Liver (tissue), 9 donors: ENCODE measurements around the gene PIH1D2. TPM values are rescaled to one million over a fixed set of nuclear protein-coding genes. Genes with fewer than 3 reads are reported as not detected.

ENCODE experiments used
- DNase-seq: peaks from one replicate; pipeline ENCODE4 v3.0.0-alpha.2; 2017; ENCODE audit warnings: low spot score
- H3K27ac ChIP-seq, 2 donors: one replicate each; pipeline ENCODE4 v1.7.0; 2013; ENCODE audit warnings: inconsistent platforms in 2 of 2, low read length in 2 of 2, control low read depth in 1 of 2, low read depth in 1 of 2, mild to moderate bottlenecking in 1 of 2
- H3K27me3 ChIP-seq, 4 donors: one replicate each; pipeline versions ENCODE4 v1.6.1 to v1.7.0; 2013; ENCODE audit warnings: low read length in 3 of 4, inconsistent platforms in 1 of 4, mild to moderate bottlenecking in 1 of 4, moderate library complexity in 1 of 4; ENCODE audit not compliant: control insufficient read depth in 4 of 4, insufficient read depth in 4 of 4
- H3K36me3 ChIP-seq, 4 donors: one replicate each; pipeline versions ENCODE4 v1.6.1 to v1.7.0; 2013; ENCODE audit warnings: low read length in 3 of 4, mild to moderate bottlenecking in 3 of 4, low read depth in 1 of 4, moderate library complexity in 1 of 4; ENCODE audit not compliant: control insufficient read depth in 4 of 4, insufficient read depth in 3 of 4
- H3K4me1 ChIP-seq, 4 donors: one replicate each; pipeline versions ENCODE4 v1.6.1 to v1.7.0; 2013; ENCODE audit warnings: low read length in 3 of 4, mild to moderate bottlenecking in 3 of 4, moderate library complexity in 1 of 4; ENCODE audit not compliant: control insufficient read depth in 4 of 4, insufficient read depth in 4 of 4
- H3K4me3 ChIP-seq, 3 donors: one replicate each; pipeline versions ENCODE4 v1.6.1 to v1.7.0; 2013; ENCODE audit warnings: low read length in 3 of 3, control low read depth in 1 of 3, low read depth in 1 of 3, mild to moderate bottlenecking in 1 of 3
- H3K9ac ChIP-seq, 2 donors: one replicate each; pipeline ENCODE4 v1.7.0; 2013; ENCODE audit warnings: low read length in 2 of 2, mild to moderate bottlenecking in 2 of 2, moderate library complexity in 2 of 2, control low read depth in 1 of 2, low read depth in 1 of 2
- H3K9me3 ChIP-seq, 4 donors: one replicate each; pipeline versions ENCODE4 v1.6.1 to v1.7.0; 2013; ENCODE audit warnings: low read length in 3 of 4; ENCODE audit not compliant: control insufficient read depth in 4 of 4
- ATF3 ChIP-seq: IDR thresholded peaks from 2 replicates; pipeline ENCODE4 v1.6.1; 2016; ENCODE audit warnings: antibody characterized with exemption
- EGR1 ChIP-seq, 2 donors: IDR thresholded peaks; 2 replicates each; pipeline ENCODE4 v1.6.1; 2016 to 2018; ENCODE audit warnings: antibody characterized with exemption in 2 of 2, low read depth in 2 of 2
- FOXA1 ChIP-seq: IDR thresholded peaks from 2 replicates; pipeline ENCODE4 v1.6.1; 2016; ENCODE audit warnings: antibody characterized with exemption
- FOXA2 ChIP-seq: IDR thresholded peaks from 2 replicates; pipeline ENCODE4 v1.6.1; 2016; ENCODE audit warnings: antibody characterized with exemption
- HNF4A ChIP-seq, 2 donors: conservative IDR thresholded peaks; 2 replicates each; pipeline ENCODE4 v1.6.1; 2016; ENCODE audit warnings: antibody characterized with exemption in 2 of 2, mild to moderate bottlenecking in 2 of 2
- JUND ChIP-seq, 2 donors: IDR thresholded peaks; 2 replicates each; pipeline ENCODE4 v1.6.1; 2016; ENCODE audit warnings: antibody characterized with exemption in 2 of 2
- RAD21 ChIP-seq, 2 donors: IDR thresholded peaks; 2 replicates each; pipeline ENCODE4 v1.6.1; 2016; ENCODE audit warnings: antibody characterized with exemption in 2 of 2, mild to moderate bottlenecking in 2 of 2
- REST ChIP-seq: IDR thresholded peaks from 2 replicates; pipeline ENCODE4 v1.6.1; 2016; ENCODE audit warnings: antibody characterized with exemption, mild to moderate bottlenecking
- SP1 ChIP-seq: IDR thresholded peaks from 2 replicates; pipeline ENCODE4 v1.6.1; 2018; ENCODE audit warnings: antibody characterized with exemption, mild to moderate bottlenecking
- TAF1 ChIP-seq: conservative IDR thresholded peaks from 2 replicates; pipeline ENCODE4 v1.6.1; 2016; ENCODE audit warnings: antibody characterized with exemption, mild to moderate bottlenecking
- polyA plus RNA-seq, 2 donors: library from polyadenylated mRNA; stranded (reverse) in 1 of 2; unstranded in 1 of 2; fragments of 200-250 nt in 1 of 2; fragments of >200 nt in 1 of 2; fragmentation: Nextera tagmentation in 1 of 2; extraction: Ambion mirVana in 1 of 2; gene quantifications; one replicate each; pipeline versions ENCODE4 v1.2.1 to v1.2.3, GENCODE V29; 2013 to 2015
- total RNA-seq, 2 donors: library from RNA; depleted of rRNA; stranded (reverse); fragments of >200 nt; gene quantifications; one replicate each; pipeline ENCODE4 v1.2.3, GENCODE V29; 2014
- TF ChIP-seq, protein P1 (sequence below): IDR thresholded peaks from 2 replicates; pipeline ENCODE4 v1.6.1; 2016; ENCODE audit warnings: antibody characterized with exemption
- TF ChIP-seq, protein P2 (sequence below): fragments of 150-350 bp; IDR thresholded peaks from 2 replicates; pipeline ENCODE4 v1.5.1; 2017; ENCODE audit warnings: improper control_type of control experiment, low read depth, low read length; ENCODE audit not compliant: missing input control
- donor health status: healthy.
- donor health status: healthy.
- donor health status: healthy.
- donor health status: healthy.
- donor health status: healthy.

Gene PIH1D2
- total and polyA plus RNA-seq, 4 donors: 0.25 to 0.52 (median 0.43) TPM

DNA sequence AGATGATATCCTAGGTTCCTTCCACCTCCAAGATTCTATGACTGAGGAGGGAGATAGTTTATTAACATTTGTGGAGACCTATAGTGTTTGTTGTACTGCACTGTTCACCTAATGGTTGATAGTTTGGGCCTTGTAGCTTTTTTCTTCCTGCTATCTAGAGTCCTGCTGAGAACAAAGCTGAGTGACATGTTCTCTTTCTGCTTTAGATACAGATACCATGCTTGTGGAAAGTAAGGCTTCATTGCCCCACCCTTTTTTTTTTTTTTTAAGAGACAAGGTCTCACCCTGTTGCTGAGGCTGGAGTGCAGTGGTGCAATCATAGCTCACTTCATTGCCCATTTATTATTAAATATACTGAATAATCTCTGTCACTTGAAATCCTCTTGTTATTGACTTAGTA, 36.3 kb downstream of the PIH1D2 start:
- peaks cover 1 to 43% (median 26%) of the 10 kb centered on the region in 4 donors for H3K36me3 ChIP-seq
- no peaks in the 10 kb centered on the region for H3K27me3 ChIP-seq

More for the DNA sequence above, 36.3 kb downstream of the PIH1D2 start:
- Histone ChIP-seq H3K9me3 (no peaks in the 10 kb centered on the region), H3K4me3 (no peak overlapping the region), H3K27ac (no peak overlapping the region), H3K4me1 (no peaks in the 10 kb centered on the region), H3K9ac (no peak overlapping the region)
- DNase-seq: no peak
- TF ChIP-seq SP1: no peak
- no peak for TF ChIP-seq HNF4A (conservative IDR thresholded peaks at IDR 0.05)
- TF ChIP-seq JUND (IDR thresholded peaks at IDR 0.05): no peak
- TF ChIP-seq, protein P1, sequence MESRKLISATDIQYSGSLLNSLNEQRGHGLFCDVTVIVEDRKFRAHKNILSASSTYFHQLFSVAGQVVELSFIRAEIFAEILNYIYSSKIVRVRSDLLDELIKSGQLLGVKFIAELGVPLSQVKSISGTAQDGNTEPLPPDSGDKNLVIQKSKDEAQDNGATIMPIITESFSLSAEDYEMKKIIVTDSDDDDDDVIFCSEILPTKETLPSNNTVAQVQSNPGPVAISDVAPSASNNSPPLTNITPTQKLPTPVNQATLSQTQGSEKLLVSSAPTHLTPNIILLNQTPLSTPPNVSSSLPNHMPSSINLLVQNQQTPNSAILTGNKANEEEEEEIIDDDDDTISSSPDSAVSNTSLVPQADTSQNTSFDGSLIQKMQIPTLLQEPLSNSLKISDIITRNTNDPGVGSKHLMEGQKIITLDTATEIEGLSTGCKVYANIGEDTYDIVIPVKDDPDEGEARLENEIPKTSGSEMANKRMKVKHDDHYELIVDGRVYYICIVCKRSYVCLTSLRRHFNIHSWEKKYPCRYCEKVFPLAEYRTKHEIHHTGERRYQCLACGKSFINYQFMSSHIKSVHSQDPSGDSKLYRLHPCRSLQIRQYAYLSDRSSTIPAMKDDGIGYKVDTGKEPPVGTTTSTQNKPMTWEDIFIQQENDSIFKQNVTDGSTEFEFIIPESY: no peak
- TF ChIP-seq, protein P2, sequence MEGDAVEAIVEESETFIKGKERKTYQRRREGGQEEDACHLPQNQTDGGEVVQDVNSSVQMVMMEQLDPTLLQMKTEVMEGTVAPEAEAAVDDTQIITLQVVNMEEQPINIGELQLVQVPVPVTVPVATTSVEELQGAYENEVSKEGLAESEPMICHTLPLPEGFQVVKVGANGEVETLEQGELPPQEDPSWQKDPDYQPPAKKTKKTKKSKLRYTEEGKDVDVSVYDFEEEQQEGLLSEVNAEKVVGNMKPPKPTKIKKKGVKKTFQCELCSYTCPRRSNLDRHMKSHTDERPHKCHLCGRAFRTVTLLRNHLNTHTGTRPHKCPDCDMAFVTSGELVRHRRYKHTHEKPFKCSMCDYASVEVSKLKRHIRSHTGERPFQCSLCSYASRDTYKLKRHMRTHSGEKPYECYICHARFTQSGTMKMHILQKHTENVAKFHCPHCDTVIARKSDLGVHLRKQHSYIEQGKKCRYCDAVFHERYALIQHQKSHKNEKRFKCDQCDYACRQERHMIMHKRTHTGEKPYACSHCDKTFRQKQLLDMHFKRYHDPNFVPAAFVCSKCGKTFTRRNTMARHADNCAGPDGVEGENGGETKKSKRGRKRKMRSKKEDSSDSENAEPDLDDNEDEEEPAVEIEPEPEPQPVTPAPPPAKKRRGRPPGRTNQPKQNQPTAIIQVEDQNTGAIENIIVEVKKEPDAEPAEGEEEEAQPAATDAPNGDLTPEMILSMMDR: no peak
- no peak for TF ChIP-seq TAF1
- no peak for TF ChIP-seq EGR1 (IDR thresholded peaks at IDR 0.05; ENCODE audit: low read depth in 2 of 2)
- TF ChIP-seq ATF3: no peak
- no peak for TF ChIP-seq REST
- TF ChIP-seq RAD21 (IDR thresholded peaks at IDR 0.05): no peak
- no peak for TF ChIP-seq FOXA2
- TF ChIP-seq FOXA1: no peak
